ENCODE measurements around the gene MED16.

Gene MED16

GRCh38 chr19:940591-941291 is 47.8 kb upstream of the MED16 start:
- TF ChIP-seq EZH2 (IDR thresholded peaks at IDR 0.05; ENCODE audit: borderline replicate concordance, low read depth, low read length, severe bottlenecking) = no peak
- TF ChIP-seq, protein P1, sequence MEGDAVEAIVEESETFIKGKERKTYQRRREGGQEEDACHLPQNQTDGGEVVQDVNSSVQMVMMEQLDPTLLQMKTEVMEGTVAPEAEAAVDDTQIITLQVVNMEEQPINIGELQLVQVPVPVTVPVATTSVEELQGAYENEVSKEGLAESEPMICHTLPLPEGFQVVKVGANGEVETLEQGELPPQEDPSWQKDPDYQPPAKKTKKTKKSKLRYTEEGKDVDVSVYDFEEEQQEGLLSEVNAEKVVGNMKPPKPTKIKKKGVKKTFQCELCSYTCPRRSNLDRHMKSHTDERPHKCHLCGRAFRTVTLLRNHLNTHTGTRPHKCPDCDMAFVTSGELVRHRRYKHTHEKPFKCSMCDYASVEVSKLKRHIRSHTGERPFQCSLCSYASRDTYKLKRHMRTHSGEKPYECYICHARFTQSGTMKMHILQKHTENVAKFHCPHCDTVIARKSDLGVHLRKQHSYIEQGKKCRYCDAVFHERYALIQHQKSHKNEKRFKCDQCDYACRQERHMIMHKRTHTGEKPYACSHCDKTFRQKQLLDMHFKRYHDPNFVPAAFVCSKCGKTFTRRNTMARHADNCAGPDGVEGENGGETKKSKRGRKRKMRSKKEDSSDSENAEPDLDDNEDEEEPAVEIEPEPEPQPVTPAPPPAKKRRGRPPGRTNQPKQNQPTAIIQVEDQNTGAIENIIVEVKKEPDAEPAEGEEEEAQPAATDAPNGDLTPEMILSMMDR (IDR thresholded peaks at IDR 0.05; ENCODE audit: borderline replicate concordance, extremely low read depth, low read length, poor library complexity, severe bottlenecking) = no peak
- Histone ChIP-seq H3K79me2 (ENCODE audit: insufficient read depth, low read length) (peaks cover 84% of the 10 kb centered on the region), H3K4me3 (ENCODE audit: low read depth in 1 of 2, low read length in 2 of 2) (no peak overlapping the region), H2AFZ (ENCODE audit: low read depth, low read length) (no peak overlapping the region), H3K9me3 (ENCODE audit: insufficient read depth, low read length, severe bottlenecking) (no peaks in the 10 kb centered on the region), H3K27ac (ENCODE audit: low read length) (no peak overlapping the region), H3K36me3 (ENCODE audit: insufficient read depth, low read length) (peaks cover 50% of the 10 kb centered on the region), H3K4me2 (ENCODE audit: insufficient read depth, low read length) (no peak overlapping the region), H4K20me1 (ENCODE audit: insufficient read depth, low read length) (peaks cover 60% of the 10 kb centered on the region), H3K27me3 (ENCODE audit: insufficient read depth, low read length, poor library complexity) (no peaks in the 10 kb centered on the region), H3K9ac (ENCODE audit: low read depth, low read length) (no peak overlapping the region), H3K4me1 (ENCODE audit: insufficient read depth, low read length) (no peaks in the 10 kb centered on the region)
- ATAC-seq (ENCODE audit: insufficient read depth, low read depth) (no peak), DNase-seq (no peak)

DNA sequence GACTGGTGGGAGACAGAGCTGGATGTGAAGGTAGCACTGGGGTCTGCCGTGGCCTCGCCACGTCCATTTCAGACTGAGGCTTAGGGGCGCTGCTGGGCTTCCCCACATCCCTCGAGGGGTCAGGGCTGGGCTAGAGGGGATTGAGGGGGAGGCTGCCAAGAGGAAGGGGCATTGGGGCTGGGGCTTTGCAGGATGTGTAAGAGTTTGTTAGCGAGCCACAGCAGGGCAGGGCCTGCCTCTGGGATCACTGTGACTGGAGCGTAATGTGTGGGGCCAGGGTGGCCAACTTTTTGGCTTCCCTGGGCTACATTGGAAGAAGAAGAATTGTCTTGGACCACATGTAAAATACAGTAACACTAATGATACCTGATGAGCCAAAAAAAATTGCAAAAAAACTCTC is 46.9 kb upstream of the MED16 start:
- Histone ChIP-seq H3K9me3 (ENCODE audit: insufficient read depth, low read length, severe bottlenecking) (no peaks in the 10 kb centered on the region), H3K79me2 (ENCODE audit: insufficient read depth, low read length) (peaks cover 82% of the 10 kb centered on the region), H3K4me1 (ENCODE audit: insufficient read depth, low read length) (no peaks in the 10 kb centered on the region), H3K27me3 (ENCODE audit: insufficient read depth, low read length, poor library complexity) (no peaks in the 10 kb centered on the region), H4K20me1 (ENCODE audit: insufficient read depth, low read length) (peaks cover 58% of the 10 kb centered on the region), H3K27ac (ENCODE audit: low read length) (no peak overlapping the region), H2AFZ (ENCODE audit: low read depth, low read length) (no peak overlapping the region), H3K4me3 (ENCODE audit: low read depth in 1 of 2, low read length in 2 of 2) (no peak overlapping the region), H3K9ac (ENCODE audit: low read depth, low read length) (no peak overlapping the region), H3K4me2 (ENCODE audit: insufficient read depth, low read length) (no peak overlapping the region), H3K36me3 (ENCODE audit: insufficient read depth, low read length) (peaks cover 54% of the 10 kb centered on the region)
- no peak for TF ChIP-seq EZH2 (IDR thresholded peaks at IDR 0.05; ENCODE audit: borderline replicate concordance, low read depth, low read length, severe bottlenecking)
- TF ChIP-seq, protein P1 (IDR thresholded peaks at IDR 0.05; ENCODE audit: borderline replicate concordance, extremely low read depth, low read length, poor library complexity, severe bottlenecking) = no peak
- ATAC-seq (ENCODE audit: insufficient read depth, low read depth) (no peak), DNase-seq (no peak)

DNA sequence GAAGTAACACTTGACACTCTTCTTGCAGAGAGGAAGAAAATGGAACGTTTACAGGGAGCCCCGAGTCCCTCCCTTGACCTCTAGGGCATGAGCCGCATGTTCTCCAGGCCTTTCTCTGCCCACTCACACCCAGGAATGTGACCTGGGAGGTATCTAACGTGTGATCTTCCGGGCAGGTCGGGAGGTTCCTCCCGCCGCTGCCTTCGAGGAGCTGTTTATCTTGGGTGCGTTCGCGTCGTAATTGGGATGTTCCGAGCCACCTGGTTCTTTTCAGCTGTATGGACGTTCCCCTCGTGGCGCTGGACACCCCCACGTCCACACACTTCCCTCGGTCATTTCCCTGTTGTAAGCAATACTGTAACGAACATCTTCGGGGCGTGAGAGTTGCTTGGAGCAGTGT is 46.5 kb upstream of the MED16 start:
- Histone ChIP-seq H3K9ac (ENCODE audit: low read depth, low read length) (no peak overlapping the region), H3K27me3 (ENCODE audit: insufficient read depth, low read length, poor library complexity) (no peaks in the 10 kb centered on the region), H3K36me3 (ENCODE audit: insufficient read depth, low read length) (peaks cover 57% of the 10 kb centered on the region), H3K4me1 (ENCODE audit: insufficient read depth, low read length) (no peaks in the 10 kb centered on the region), H3K27ac (ENCODE audit: low read length) (no peak overlapping the region), H3K79me2 (ENCODE audit: insufficient read depth, low read length) (peaks cover 84% of the 10 kb centered on the region), H2AFZ (ENCODE audit: low read depth, low read length) (no peak overlapping the region), H4K20me1 (ENCODE audit: insufficient read depth, low read length) (peaks cover 53% of the 10 kb centered on the region), H3K4me3 (ENCODE audit: low read depth in 1 of 2, low read length in 2 of 2) (no peak overlapping the region), H3K9me3 (ENCODE audit: insufficient read depth, low read length, severe bottlenecking) (no peaks in the 10 kb centered on the region), H3K4me2 (ENCODE audit: insufficient read depth, low read length) (no peak overlapping the region)
- no peak for TF ChIP-seq EZH2 (IDR thresholded peaks at IDR 0.05; ENCODE audit: borderline replicate concordance, low read depth, low read length, severe bottlenecking)
- TF ChIP-seq, protein P1 (IDR thresholded peaks at IDR 0.05; ENCODE audit: borderline replicate concordance, extremely low read depth, low read length, poor library complexity, severe bottlenecking) = no peak
- DNase-seq (no peak), ATAC-seq (ENCODE audit: insufficient read depth, low read depth) (no peak)
